ENCODE results near the gene GNB1. TPM values are rescaled to one million over a fixed set of nuclear protein-coding genes. Genes with fewer than 3 reads are reported as not detected.

The GNB1 gene
- polyA plus RNA-seq, 3 donors, result 270 to 294 (median 288) TPM

DNA sequence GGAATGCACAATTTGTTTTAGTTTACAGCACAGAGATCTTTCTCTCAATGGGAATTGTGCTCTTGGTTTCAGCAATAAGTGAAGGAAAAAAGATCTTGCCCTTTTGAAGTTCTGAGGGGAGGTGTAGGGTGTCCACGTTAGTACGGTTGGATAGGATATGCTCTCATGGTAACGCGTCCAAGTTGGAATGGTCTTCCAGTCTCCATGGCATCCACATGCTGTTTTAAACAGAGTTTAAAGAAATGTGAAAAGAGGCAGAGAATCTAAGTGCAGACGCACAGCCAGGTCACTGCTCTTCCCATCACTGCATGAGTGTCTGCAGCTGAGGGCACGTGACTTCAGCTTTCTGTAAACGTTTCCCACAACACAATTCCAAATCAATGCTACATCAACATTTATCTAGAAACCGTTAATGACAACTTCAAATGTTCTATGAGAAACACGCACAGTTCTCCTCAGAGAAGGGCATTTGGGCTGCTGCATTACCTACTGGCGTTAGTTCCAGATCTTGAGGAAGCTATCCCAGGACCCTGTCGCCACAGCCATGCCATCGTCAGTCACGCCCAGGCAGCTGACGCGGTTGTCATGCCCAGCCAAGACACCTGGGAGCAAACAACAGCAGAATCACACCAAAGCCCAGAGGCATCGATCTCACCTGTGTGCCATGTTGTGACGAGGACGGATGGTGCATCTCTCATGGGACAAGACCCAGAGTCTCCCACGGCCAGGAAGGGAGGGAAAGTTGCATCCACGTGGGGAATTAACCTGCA, 103.9 kb downstream of the GNB1 start:
- DNase-seq (ENCODE audit: low read depth in 3 of 3, low spot score in 2 of 3), result no peak

GRCh38 chr1:1785666-1786065, 105.2 kb downstream of the GNB1 start:
- no peak for DNase-seq (ENCODE audit: low read depth in 3 of 3, low spot score in 2 of 3)

DNA sequence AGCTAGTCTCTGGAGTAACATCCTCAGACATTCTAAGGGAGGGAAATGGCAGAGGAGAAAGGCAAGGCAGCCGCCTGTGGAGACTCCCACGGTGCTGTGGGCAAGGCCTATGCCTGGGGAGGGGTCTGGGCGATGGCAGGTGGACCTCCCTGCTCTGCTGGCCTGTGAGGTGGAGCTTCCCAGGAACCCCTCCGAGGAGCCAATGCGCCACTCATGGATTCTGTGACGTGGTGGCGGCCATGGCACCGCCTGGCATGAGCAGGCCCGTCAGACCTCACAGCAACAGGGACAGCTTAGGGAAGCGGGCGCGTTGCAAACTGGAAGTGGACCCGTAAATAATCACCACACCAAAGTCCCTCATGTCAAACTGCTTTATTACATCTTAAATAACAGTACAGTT, 106.0 kb downstream of the GNB1 start:
- DNase-seq (ENCODE audit: low read depth in 3 of 3, low spot score in 2 of 3), result no peak

GRCh38 chr1:1783320-1783719, 107.6 kb downstream of the GNB1 start:
- DNase-seq (ENCODE audit: low read depth in 3 of 3, low spot score in 2 of 3), result no peak

- no peak for DNase-seq (ENCODE audit: low read depth in 3 of 3, low spot score in 2 of 3)
Observed at GRCh38 chr1:1782399-1783221, 108.3 kb downstream of the GNB1 start.

GRCh38 chr1:1781526-1781903, 109.4 kb downstream of the GNB1 start:
- DNase-seq (ENCODE audit: low read depth in 3 of 3, low spot score in 2 of 3), result no peak

DNA sequence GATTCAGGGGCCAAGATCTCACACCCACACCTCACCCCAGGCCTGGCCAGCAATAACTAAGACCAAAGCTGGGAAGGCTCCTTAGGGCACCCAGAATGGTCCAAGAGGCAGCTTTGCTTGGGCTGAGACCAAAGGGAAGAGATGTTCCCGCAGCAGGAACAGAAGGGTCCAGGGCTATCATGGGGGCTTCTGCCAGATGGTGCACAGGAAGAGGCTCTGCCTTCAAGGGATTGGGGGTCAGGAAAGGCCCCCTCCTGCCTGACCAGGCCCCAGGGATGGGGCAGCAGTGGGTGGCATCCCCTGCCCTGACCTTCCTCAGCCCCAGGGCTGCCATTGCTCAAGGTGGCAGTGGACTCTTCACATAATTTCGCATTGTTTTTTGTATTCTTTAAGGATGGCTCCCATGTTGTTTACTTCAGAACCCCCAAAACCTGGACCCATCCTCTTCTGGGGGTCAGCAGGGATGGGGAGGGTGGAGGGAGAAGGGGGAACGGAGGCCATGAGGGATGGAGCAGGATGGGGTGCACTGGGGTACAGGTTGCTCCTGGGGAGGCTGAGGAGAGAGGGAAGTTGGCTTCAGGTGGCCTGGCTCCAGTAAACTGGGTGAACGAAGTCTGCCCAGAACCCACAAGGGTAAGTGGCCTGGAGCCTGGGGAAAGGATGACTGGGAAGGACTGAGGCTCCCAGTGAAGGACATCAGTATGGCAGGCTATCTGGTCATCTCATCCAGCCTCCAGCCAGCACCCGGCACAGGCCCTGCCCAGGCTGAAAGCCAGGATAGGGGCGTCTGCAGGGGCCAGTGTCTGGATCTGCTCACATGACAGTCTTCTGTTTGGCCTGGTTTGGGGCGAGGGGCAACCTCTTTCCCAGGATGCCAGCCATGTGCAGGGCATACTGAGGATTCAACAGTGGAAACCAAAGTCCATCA, 110.0 kb downstream of the GNB1 start:
- no peak for DNase-seq (ENCODE audit: low read depth in 3 of 3, low spot score in 2 of 3)

GRCh38 chr1:1779691-1780597, 110.9 kb downstream of the GNB1 start:
- DNase-seq (ENCODE audit: low read depth in 3 of 3, low spot score in 2 of 3), result no peak

GRCh38 chr1:1779320-1779675, 111.6 kb downstream of the GNB1 start:
- DNase-seq (ENCODE audit: low read depth in 3 of 3, low spot score in 2 of 3), result no peak

DNA sequence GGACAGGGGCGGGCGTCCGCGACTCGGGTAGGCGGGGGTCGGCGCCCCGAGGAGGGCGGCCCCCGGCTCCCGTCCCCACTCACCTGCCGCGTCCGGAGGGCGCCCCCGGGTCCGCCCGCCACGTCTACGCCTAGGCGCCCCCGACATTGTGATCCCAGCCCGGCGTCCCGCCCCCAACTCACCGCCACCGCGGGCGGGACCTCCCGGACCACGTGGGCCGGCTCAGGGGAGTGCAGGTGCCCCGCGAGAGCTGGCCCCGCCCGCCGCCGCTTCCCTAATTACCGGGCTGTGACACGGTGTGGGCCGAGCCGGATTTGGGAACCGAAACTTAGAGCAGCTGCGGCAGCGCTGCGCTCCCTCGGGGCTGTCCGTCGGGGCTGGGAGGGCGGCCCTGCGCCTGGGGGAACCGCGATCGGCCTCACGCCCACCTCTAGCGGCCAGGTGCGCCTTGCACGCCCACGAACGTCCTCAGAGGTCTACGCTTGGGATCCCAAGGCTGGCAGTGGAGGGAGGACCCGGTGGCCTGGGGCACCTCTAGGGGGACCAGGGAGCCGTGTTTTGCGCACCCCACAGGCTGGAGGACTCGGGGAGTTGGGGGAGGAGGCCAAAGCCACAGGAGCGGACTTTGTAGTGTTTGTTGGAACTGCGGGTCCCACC, 112.1 kb downstream of the GNB1 start:
- no peak for DNase-seq (ENCODE audit: low read depth in 3 of 3, low spot score in 2 of 3)

DNA sequence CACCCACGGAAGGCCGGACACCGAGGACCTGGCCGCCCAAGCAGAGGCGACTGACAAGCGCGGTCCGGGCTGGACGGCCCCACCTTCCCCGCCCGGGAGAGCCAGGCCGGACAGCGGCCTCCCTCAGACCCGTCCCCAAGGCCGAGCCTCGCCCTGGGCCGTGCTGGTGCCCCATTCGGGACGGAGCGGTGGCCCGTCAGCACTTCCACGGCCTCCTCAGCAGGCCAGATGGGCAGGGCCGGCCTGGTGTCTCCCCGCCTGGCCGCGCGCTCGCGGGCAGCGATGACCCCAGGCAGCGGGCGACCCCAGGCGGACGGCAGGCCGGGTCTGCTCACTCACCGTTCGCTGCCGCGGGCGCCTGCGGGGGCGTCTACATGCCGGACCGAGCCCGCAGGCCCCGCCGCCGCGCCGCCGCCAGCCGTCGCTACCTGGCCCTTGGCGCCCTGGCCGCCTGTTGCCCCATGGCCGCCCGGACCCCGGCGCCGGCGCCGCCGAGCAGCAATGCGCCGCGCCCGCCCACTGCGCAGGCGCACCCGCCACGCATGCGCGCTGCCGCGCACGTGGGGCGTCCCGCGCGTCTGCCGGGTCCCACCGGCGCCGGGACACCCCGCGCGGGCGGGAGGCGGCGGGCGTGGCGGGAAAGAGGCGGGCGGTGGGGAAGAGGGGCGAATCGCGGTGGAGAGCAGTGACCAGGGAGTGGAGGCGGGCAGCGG, 112.8 kb downstream of the GNB1 start, which contains the start of gene NADK:
Gene NADK, minus strand, starts transcription at position 521 of the 713 bp plus-strand sequence. CDS start 13,064 bp downstream, outside the sequence.
- no peak for DNase-seq (ENCODE audit: low read depth in 3 of 3, low spot score in 2 of 3)

GRCh38 chr1:1777583-1777899, 113.3 kb downstream of the GNB1 start:
- no peak for DNase-seq (ENCODE audit: low read depth in 3 of 3, low spot score in 2 of 3)

DNA sequence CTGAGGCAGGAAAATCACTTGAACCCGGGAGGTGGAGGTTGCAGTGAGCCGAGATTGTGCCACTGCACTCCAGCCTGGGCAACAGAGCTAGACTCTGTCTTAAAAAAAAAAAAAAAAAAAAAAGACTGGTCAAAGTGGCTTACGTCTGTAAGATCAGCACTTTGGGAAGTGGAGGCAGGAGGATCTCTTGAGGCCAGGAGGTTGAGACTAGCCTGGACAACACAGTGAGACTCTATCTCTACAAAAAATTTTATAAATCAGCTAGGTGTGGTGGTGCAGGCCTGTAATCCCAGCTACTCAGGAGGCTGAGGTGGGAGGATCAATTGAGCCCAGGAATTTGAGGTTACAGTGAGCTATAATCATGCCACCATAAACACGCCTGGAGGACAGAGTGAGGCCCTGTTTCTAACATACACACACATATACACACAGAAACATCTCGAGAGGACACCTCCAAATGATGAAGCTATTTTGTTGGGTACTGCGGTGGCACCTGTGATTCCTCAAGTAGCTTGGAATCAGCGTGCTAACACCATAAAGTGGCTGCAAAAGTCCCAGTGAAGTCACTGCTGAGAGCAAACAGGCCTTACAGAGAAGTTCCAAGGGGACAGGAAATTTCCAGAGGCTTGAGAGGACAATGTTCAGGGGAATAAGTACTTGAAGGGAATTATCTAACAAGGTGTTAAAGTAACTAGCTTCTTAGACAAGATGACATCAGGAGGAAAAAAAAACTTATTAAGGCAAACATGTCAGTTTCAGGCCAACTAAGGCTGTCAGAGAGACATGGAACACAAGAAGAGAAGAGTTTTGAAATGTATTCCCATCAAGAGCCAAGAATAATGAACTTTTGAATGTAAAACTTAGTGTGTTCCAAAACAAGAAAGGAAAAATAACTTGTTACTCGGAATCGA, 114.0 kb downstream of the GNB1 start:
- no peak for DNase-seq (ENCODE audit: low read depth in 3 of 3, low spot score in 2 of 3)

- DNase-seq (ENCODE audit: low read depth in 3 of 3, low spot score in 2 of 3), result no peak
Observed at GRCh38 chr1:1775327-1776226, 115.3 kb downstream of the GNB1 start.

DNA sequence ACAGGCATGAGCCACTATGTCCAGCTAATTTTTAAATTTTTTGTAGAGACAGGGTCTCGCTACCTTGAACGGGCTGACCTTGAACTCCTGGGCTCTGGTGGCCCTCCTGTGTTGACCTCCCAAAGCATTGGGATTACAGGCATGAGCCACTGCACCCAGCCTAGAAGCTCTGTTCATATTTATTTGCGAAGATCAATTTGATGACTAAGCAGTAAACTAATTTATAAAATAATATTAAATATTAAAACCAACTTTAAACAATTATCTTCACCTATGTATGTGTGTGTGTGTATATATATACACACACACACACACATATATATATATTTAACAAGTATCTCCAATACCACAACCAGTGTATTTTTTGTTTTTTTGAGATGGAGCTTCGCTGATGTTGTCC, 117.0 kb downstream of the GNB1 start:
- no peak for DNase-seq (ENCODE audit: low read depth in 3 of 3, low spot score in 2 of 3)

- no peak for DNase-seq (ENCODE audit: low read depth in 3 of 3, low spot score in 2 of 3)
Observed at GRCh38 chr1:1771096-1771495, 119.8 kb downstream of the GNB1 start.

DNA sequence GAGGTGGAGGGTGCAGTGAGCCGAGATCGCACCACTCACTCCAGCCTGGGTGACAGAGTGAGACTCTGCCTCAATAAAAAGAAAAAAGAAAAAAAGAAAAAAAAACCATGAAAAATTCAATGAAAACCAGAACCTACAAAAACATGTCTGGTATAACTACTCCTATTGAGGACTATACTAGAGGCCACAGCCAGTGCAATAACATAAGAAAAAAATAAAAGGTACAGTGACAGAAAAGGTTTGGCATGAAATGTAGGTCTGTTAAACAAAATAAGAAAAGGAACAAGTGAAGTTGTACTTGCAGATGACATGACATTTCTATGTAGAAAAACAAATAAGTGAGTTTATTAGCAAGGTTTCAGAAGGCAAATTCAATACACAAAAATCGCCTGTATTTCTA, 120.8 kb downstream of the GNB1 start:
- DNase-seq (ENCODE audit: low read depth in 3 of 3, low spot score in 2 of 3), result no peak
